COLO668 (cell line): ENCODE results near the gene B3GALT4.
"Not testable (repeated sequence)": the region's sequence is repeated elsewhere in the genome, so short reads cannot be mapped to it uniquely, and the experiment has no call there.

ENCODE experiments used
- DNase-seq: peaks from one replicate; lab custom pipeline; 2025; ENCODE audit not compliant: unreplicated experiment; lab: John Stamatoyannopoulos, UW

Gene B3GALT4

GRCh38 chr6:33276864-33277662 lies at the start of gene B3GALT4:
Gene B3GALT4, plus strand, starts transcription at chr6:33277123. Its CDS starts 297 bp downstream, at chr6:33277420.
- peak; percentile 87 for DNase-seq

- no peak for DNase-seq
These were observed 41.7 kb upstream of the B3GALT4 start for GRCh38 chr6:33235221-33235634.

GRCh38 chr6:33236328-33236727 lies 40.6 kb upstream of the B3GALT4 start:
- DNase-seq = no peak

GRCh38 chr6:33236852-33237251 lies 40.1 kb upstream of the B3GALT4 start:
- DNase-seq = no peak

GRCh38 chr6:33237741-33238140 lies 39.2 kb upstream of the B3GALT4 start:
- DNase-seq = no peak

- no peak for DNase-seq
These were observed 35.0 kb upstream of the B3GALT4 start for GRCh38 chr6:33241968-33242367.

GRCh38 chr6:33243476-33243875 lies 33.4 kb upstream of the B3GALT4 start:
- no peak for DNase-seq

- DNase-seq = peak; percentile 78
These were observed 28.8 kb upstream of the B3GALT4 start for GRCh38 chr6:33247977-33248642.

- no peak for DNase-seq
These were observed 28.3 kb upstream of the B3GALT4 start for GRCh38 chr6:33248643-33248931.

GRCh38 chr6:33248932-33249731 lies 27.8 kb upstream of the B3GALT4 start:
- peak; percentile 91 for DNase-seq

- no peak for DNase-seq
These were observed 26.9 kb upstream of the B3GALT4 start for GRCh38 chr6:33249732-33250630.

- DNase-seq = no peak
These were observed 26.2 kb upstream of the B3GALT4 start for GRCh38 chr6:33250731-33251130.

- DNase-seq = no peak
These were observed 25.4 kb upstream of the B3GALT4 start for GRCh38 chr6:33251395-33252012.

- DNase-seq = no peak
These were observed 24.2 kb upstream of the B3GALT4 start for GRCh38 chr6:33252759-33253158.

GRCh38 chr6:33254591-33254990 lies 22.3 kb upstream of the B3GALT4 start:
- no peak for DNase-seq

- DNase-seq = no peak
These were observed 17.9 kb upstream of the B3GALT4 start for GRCh38 chr6:33259032-33259431.

- not testable (repeated sequence) for DNase-seq
These were observed 14.4 kb upstream of the B3GALT4 start for GRCh38 chr6:33262490-33262889.

GRCh38 chr6:33264015-33264414 lies 12.9 kb upstream of the B3GALT4 start:
- no peak for DNase-seq

GRCh38 chr6:33271117-33271467 lies 5.8 kb upstream of the B3GALT4 start:
- peak; percentile 25 for DNase-seq

GRCh38 chr6:33271468-33272274 lies 5.3 kb upstream of the B3GALT4 start, which contains the start of the genes RPS18 and VPS52:
Gene RPS18, plus strand, starts transcription at chr6:33272075. Its CDS starts 45 bp downstream, at chr6:33272120.
Gene VPS52, minus strand, starts transcription at chr6:33271876. Its CDS starts 201 bp downstream, at chr6:33271675.
- peak; percentile 87 for DNase-seq
